Measurements from ENCODE around the gene TOMM7. TPM values are rescaled to one million over a fixed set of nuclear protein-coding genes. Genes with fewer than 3 reads are reported as not detected.
"Not testable (repeated sequence)": the region's sequence is repeated elsewhere in the genome, so short reads cannot be mapped to it uniquely, and the experiment has no call there.

Gene TOMM7
- total RNA-seq, 1 experiment from 2014 or later, result 391 TPM

DNA sequence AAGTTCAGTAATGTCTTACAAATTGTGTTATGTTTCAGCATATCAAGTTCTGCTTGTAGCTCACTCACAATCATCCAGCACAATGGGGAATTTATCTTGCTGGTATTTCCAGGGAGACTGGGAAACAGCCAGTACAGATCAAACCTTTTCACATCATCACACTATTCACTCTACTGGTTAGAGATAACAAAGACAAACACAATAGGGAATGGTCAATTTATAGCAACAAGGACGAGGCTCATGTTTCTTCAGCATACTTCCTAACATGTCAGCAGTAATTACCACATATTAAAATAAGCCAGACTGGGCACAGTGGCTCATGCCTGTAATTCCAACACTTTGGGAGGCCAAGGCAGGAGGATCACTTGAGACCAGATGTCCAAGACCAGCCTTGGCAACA, 38.3 kb downstream of the TOMM7 start:
- DNase-seq (ENCODE audit: low spot score), result no peak

DNA sequence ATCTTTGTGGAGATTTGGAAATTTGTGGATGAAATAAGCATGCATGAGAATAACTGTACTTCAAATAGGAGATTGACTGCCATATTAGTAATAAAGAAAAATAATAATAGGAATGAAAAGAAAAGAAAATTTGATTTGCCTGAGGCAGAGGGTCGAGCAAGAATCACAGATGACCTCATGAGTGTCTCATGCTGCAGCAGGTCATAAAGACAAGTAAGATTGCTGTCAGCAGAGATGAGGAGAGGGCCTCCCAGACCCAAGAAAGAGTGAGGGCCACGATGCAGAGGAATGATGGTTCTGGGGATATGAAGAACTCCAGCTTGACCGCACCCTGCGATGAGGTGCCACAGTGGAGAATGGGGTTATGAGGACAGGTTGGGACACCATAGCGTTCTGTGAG, 39.2 kb downstream of the TOMM7 start:
- no peak for DNase-seq (ENCODE audit: low spot score)

DNA sequence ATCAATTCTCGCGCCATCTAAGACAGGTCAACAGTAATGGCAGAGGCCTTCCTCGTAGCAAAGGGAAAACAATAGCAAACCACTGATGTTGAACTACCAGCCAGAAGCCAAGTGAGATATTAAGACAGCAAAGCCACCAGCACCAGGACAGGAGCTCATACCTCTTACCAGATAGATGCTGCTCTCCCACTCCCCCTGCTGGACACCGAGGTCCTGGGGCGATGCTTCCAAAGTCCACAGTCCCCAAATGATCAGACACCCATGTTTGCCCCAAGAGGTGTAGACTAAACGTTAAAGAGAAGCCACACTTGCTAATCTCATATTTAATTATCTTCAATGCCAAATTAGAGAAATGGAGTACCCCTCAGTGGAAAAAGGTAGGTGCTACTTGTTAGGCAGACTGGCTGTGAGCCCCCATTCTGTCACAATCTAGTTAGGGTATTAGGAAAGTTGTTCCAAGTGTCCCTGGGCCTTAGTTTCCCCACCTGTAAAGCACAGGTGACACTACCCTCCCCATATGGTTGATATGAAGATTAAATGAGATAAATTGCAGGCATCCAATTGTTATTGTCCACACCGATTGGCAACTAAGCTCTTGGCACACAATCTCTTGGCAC, 39.9 kb downstream of the TOMM7 start:
- peak; percentile 65 for DNase-seq (ENCODE audit: low spot score)

DNA sequence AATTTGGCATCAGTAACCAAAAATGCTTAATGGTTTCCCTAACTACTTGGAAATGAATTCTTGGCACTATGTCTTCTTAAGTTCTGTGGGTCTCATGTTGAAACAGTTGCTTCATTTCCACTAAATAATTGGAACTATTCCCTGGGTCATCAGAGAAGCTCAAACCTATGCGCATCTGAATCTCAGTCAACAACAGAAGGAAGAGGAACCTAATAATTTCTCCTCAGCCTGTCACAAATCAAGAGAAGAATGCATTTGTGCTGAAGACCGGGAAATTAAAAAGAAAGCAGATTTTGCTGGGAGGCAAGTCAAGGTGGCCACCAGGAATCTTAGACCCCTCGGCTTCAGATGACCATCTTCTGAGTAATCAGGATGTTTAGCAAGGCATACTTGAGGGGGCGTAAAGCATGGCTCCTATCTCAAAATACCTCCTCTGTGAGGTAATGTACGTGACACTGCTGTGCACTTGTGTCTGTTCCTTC, 41.4 kb downstream of the TOMM7 start:
- DNase-seq (ENCODE audit: low spot score), result peak; percentile 60

DNA sequence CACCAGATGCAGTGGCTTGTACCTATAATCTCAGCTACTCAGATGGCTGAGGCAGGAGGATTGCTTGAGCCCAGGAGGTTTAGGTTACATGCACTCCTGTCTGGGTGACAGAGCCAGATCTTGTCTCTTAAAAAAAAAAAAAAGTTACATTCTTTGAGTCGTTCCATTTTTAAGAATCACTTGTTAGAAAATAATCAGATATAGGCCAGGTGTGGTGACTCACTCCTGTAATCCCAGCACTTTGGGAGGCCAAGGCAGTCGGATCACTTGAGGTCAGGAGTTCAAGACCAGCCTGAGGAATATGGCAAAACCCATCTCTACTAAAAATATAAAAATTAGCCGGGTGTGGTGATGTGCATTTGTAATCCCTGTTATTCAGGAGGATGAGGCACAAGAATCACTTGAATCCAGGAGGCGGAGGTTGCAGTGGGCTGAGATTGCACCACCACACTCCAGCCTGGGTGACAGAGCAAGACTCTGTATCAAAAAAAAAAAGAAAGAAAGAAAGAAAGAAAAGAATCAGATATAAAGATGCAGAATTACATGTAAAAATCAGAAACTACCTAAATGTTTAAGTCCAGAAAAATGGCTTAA, 42.8 kb downstream of the TOMM7 start:
- DNase-seq (ENCODE audit: low spot score), result not testable (repeated sequence)

DNA sequence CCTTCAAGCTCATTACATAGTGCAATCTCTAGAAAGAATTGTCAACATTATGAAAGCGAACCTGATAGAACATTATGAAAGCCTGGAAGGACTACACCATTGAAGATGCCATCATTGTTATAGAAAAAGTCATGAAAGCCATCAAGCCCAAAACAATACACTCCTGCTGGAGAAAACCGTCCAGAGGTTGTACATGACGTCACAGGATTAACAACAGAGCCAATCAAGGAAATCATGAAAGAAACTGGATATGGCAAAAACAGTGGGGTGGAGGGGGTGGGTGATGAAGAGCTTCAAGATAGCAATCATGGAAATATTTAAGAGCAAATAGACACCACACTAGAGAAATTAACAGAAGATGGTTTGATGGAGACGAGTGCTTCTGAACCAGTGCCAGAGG, 45.7 kb downstream of the TOMM7 start:
- no peak for DNase-seq (ENCODE audit: low spot score)

DNA sequence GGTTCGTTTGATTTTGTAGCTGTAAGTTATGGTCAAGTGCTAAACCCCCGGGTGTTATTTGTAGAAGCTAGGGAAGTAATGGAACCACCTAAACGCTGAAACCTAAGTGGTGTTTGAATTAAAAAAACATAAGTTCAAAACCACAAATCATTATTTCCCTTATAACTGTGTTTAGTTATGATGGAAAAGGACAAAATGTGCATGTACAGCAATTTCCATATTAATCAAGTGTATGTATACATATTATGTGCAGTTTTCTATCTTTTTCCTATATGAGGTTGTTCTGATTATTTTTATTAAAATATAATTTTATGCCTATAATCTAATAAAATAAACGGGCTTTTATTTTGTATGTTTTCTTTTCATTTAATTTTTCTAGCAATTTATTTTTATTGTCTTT, 49.8 kb downstream of the TOMM7 start:
- no peak for DNase-seq (ENCODE audit: low spot score)

DNA sequence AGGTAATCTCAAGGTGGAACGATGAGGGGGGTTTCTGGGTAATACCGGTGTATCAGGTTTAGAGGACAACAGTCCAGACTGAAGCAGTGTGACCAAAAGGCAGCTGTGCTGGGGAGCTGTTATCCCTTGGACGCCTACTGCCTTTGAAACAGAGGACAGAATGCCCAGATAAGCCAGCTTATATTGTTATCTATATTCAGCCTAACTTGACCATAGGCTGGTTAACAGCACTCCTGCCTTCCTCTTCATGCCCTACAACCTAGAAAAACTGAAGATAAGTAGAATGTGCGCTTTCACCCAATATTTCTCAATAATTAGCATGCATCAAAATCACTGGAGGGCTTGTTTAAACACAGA, 50.8 kb downstream of the TOMM7 start:
- DNase-seq (ENCODE audit: low spot score), result no peak

DNA sequence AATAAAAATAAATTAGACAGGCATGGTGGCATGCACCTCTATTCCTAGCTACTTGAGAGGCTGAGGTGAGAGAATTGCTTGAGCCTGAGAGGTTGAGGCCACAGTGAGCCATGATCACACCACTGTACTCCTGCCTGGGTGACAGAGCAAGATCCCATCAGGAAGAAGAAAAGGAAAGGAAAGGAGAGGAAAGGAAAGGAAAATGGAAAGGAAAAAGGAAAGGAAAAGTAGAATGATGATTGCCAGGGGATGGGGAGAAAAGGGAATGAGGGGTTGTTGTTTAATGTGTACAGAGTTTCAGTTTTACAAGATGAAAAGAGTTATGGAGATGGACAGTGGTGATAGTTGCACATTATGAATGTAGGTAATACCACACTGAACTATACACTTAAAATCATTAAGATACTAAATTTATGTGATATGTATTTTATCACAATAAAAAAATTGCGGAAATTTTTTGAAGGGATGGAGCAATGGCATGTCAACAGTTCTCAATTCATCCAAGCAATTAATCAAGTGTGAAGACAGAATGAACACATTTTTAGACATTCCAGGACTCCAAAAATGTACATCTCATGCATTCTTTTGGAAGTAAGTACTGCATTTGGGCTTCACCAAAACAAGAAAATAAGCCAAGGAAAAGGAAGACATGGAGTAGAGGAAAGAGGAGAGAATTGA, 51.3 kb downstream of the TOMM7 start:
- no peak for DNase-seq (ENCODE audit: low spot score)

DNA sequence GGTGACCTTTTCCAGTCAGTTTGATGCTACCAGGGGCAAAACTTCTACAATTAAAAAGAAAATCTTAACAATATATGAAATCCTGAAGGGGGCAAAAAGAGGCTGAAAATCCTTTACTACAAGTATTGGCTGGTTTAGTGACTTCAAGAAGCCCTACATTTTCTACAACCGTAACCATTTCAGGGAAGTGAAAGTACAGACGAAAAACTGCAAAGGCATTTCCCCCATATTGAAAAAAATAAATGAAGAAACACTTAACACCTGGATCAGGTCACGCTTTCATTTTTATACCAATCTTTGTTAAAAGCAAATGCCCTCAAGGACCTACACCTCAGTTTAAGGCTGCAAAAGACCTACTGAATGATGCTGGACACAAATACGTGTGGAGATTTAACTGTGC, 57.0 kb downstream of the TOMM7 start:
- DNase-seq (ENCODE audit: low spot score), result no peak

Other genes with a start within 250 kb of the TOMM7 start
- 0.12 TPM in 1 of 2 replicates, not detected in the other for gene IL6, start 95.6 kb downstream of the TOMM7 start, total RNA-seq (2014; rRNA removed; shearing (Covaris generic))
- 70.2 and 75.6 TPM in 2 replicates for gene HYCC1, start 191.3 kb upstream of the TOMM7 start, total RNA-seq (2014; rRNA removed; shearing (Covaris generic))

Measured in A172 (cell line).